H1 (cell line): Measurements from ENCODE around the gene EMX1. TPM values are rescaled to one million over a fixed set of nuclear protein-coding genes. Genes with fewer than 3 reads are reported as not detected.

ENCODE experiments used
- CTCF ChIA-PET: fragments of 300-600 bp; sonication (Branson Sonifier 250); formaldehyde crosslinking; loops from one replicate; lab custom pipeline; 2021; ENCODE audit not compliant: partially characterized antibody; lab: Charles Lee
- POLR2A ChIA-PET: fragments of 300-600 bp; sonication (Branson Sonifier 250); formaldehyde crosslinking; loops from one replicate; lab custom pipeline; 2021; ENCODE audit warnings: inconsistent platforms; ENCODE audit not compliant: partially characterized antibody; lab: Charles Lee
- DNase-seq, 2 experiments: peaks; one replicate each; pipeline versions ENCODE4 v3.0.0 to v3.0.0-alpha.2; 2010 to 2022; ENCODE audit warnings: low spot score in 2 of 2, low read depth in 1 of 2, mixed read lengths in 1 of 2
- FAIRE-seq: peaks from 2 replicates; lab custom pipeline; 2011; peaks lifted over from hg19 to GRCh38; lab: Jason Lieb, UNC
- H2AFZ ChIP-seq: 2 replicates; pipeline ENCODE4 v1.8.1; 2012; ENCODE audit warnings: low read length, inconsistent platforms
- H2AK5ac ChIP-seq: 2 replicates; pipeline ENCODE4 v1.6.1; 2013; ENCODE audit warnings: low read depth, low read length
- H2BK120ac ChIP-seq: replicated peaks from 2 replicates; pipeline ENCODE3; 2013; ENCODE audit warnings: low read depth, low read length, inconsistent platforms
- H2BK12ac ChIP-seq: 2 replicates; pipeline ENCODE4 v1.6.1; 2013; ENCODE audit warnings: low read depth, low read length
- H2BK15ac ChIP-seq: 2 replicates; pipeline ENCODE4 v1.6.1; 2013; ENCODE audit warnings: low read length
- H2BK20ac ChIP-seq: 2 replicates; pipeline ENCODE4 v1.6.1; 2013; ENCODE audit warnings: low read length
- H2BK5ac ChIP-seq: 2 replicates; pipeline ENCODE4 v1.6.1; 2013; ENCODE audit warnings: low read depth, low read length
- H3K14ac ChIP-seq: 2 replicates; pipeline ENCODE4 v1.6.1; 2013; ENCODE audit warnings: inconsistent platforms; ENCODE audit not compliant: insufficient read length
- H3K18ac ChIP-seq: 2 replicates; pipeline ENCODE4 v1.6.1; 2013; ENCODE audit warnings: low read length; ENCODE audit errors: extremely low read depth
- H3K23ac ChIP-seq: 2 replicates; pipeline ENCODE4 v1.6.1; 2013; ENCODE audit warnings: inconsistent platforms; ENCODE audit not compliant: insufficient read length
- H3K23me2 ChIP-seq: 2 replicates; pipeline ENCODE4 v1.6.1; 2013; ENCODE audit warnings: low read depth, low read length
- H3K27ac ChIP-seq: 2 replicates; pipeline ENCODE4 v1.6.1; 2011; ENCODE audit warnings: low read depth, low read length, inconsistent platforms
- H3K27me3 ChIP-seq, 4 experiments: replicated peaks in 1 of 4; 1 replicate in 1 of 4; 2 replicates in 3 of 4; pipeline versions ENCODE4 v1.6.1 to v1.8.1; 2011 to 2013; ENCODE audit warnings: low read length in 3 of 4, mild to moderate bottlenecking in 3 of 4, inconsistent platforms in 2 of 4, mixed read lengths in 2 of 4, moderate library complexity in 1 of 4; ENCODE audit not compliant: control insufficient read depth in 3 of 4, insufficient read depth in 3 of 4; ENCODE audit errors: extremely low read depth in 1 of 4
- H3K36me3 ChIP-seq, 4 experiments: 2 replicates each; pipeline versions ENCODE4 v1.6.1 to v1.8.1; 2011 to 2013; ENCODE audit warnings: mild to moderate bottlenecking in 4 of 4, low read length in 3 of 4, moderate library complexity in 2 of 4, control low read depth in 1 of 4, inconsistent platforms in 1 of 4; ENCODE audit not compliant: insufficient read depth in 4 of 4, control insufficient read depth in 2 of 4
- H3K4ac ChIP-seq: replicated peaks from 2 replicates; pipeline ENCODE3; 2013; ENCODE audit warnings: low read length, low read depth, mixed read lengths, inconsistent platforms; ENCODE audit not compliant: insufficient read length
- H3K4me1 ChIP-seq, 4 experiments: replicated peaks in 1 of 4; 1 replicate in 1 of 4; 2 replicates in 3 of 4; pipeline versions ENCODE4 v1.6.1 to v1.8.1; 2011 to 2013; ENCODE audit warnings: low read length in 3 of 4, inconsistent platforms in 2 of 4, mixed read lengths in 1 of 4; ENCODE audit not compliant: insufficient read depth in 4 of 4, control insufficient read depth in 3 of 4
- H3K4me2 ChIP-seq, 2 experiments: 2 replicates each; pipeline versions ENCODE4 v1.6.1 to v1.8.1; 2011 to 2013; ENCODE audit warnings: low read depth in 2 of 2, low read length in 2 of 2, control low read depth in 1 of 2, inconsistent platforms in 1 of 2, mild to moderate bottlenecking in 1 of 2; ENCODE audit not compliant: insufficient read depth in 1 of 2
- H3K4me3 ChIP-seq, 4 experiments: fragments of 200-600, 300-600 bp in 1 of 4; sonication (generic), shearing (Covaris generic), sonication (Bioruptor Twin) in 1 of 4; 2 replicates each; pipeline versions ENCODE4 v1.5.1 to v1.8.1; 2011 to 2016; ENCODE audit warnings: low read length in 4 of 4, low read depth in 3 of 4, control low read depth in 2 of 4, inconsistent platforms in 2 of 4, mild to moderate bottlenecking in 2 of 4, mixed read lengths in 1 of 4, moderate library complexity in 1 of 4; ENCODE audit not compliant: insufficient read depth in 2 of 4; ENCODE audit errors: extremely low read depth in 1 of 4
- H3K56ac ChIP-seq: replicated peaks from 2 replicates; pipeline ENCODE3; 2013; ENCODE audit warnings: low read depth, mild to moderate bottlenecking, mixed read lengths, low read length, inconsistent platforms; ENCODE audit not compliant: insufficient read length
- H3K79me1 ChIP-seq: 2 replicates; pipeline ENCODE4 v1.6.1; 2013; ENCODE audit warnings: low read depth, low read length, control low read depth
- H3K79me2 ChIP-seq, 2 experiments: 2 replicates each; pipeline versions ENCODE4 v1.6.1 to v1.8.1; 2012 to 2013; ENCODE audit warnings: low read length in 2 of 2, mild to moderate bottlenecking in 2 of 2, inconsistent platforms in 1 of 2; ENCODE audit not compliant: insufficient read depth in 2 of 2, control insufficient read depth in 1 of 2
- H3K9ac ChIP-seq, 4 experiments: replicated peaks in 1 of 4; 1 replicate in 1 of 4; 2 replicates in 3 of 4; pipeline versions ENCODE4 v1.6.1 to v1.8.1; 2011 to 2013; ENCODE audit warnings: low read depth in 3 of 4, low read length in 3 of 4, control low read depth in 2 of 4, mild to moderate bottlenecking in 2 of 4, moderate library complexity in 2 of 4, inconsistent platforms in 1 of 4; ENCODE audit errors: extremely low read depth in 1 of 4
- H3K9me3 ChIP-seq, 2 experiments: 2 replicates each; pipeline versions ENCODE4 v1.6.1 to v1.8.1; 2012 to 2013; ENCODE audit warnings: mild to moderate bottlenecking in 2 of 2, moderate library complexity in 2 of 2, control low read depth in 1 of 2, inconsistent platforms in 1 of 2, low read depth in 1 of 2, low read length in 1 of 2, mixed read lengths in 1 of 2; ENCODE audit not compliant: insufficient read depth in 2 of 2
- H4K20me1 ChIP-seq, 2 experiments: replicated peaks in 1 of 2; 2 replicates each; pipeline versions ENCODE3 to v1.8.1; 2011 to 2013; ENCODE audit warnings: inconsistent platforms in 2 of 2, low read length in 2 of 2, mild to moderate bottlenecking in 1 of 2; ENCODE audit not compliant: insufficient read depth in 2 of 2, control insufficient read depth in 1 of 2
- H4K5ac ChIP-seq: 2 replicates; pipeline ENCODE4 v1.6.1; 2013; ENCODE audit warnings: low read length, low read depth, mixed read lengths, inconsistent platforms; ENCODE audit not compliant: insufficient read length
- H4K8ac ChIP-seq: 2 replicates; pipeline ENCODE4 v1.8.0; 2013; ENCODE audit warnings: mild to moderate bottlenecking, moderate library complexity, low read length, inconsistent platforms; ENCODE audit not compliant: insufficient read depth; ENCODE audit errors: extremely low read depth
- H4K91ac ChIP-seq: replicated peaks from 2 replicates; pipeline ENCODE3; 2013; ENCODE audit warnings: low read length, mixed read lengths, inconsistent platforms; ENCODE audit not compliant: insufficient read length
- BACH1 ChIP-seq: IDR thresholded peaks from 2 replicates; pipeline ENCODE4 v1.6.1; 2012; ENCODE audit warnings: low read length, improper control_type of control experiment
- BRCA1 ChIP-seq: IDR thresholded peaks from 2 replicates; pipeline ENCODE4 v1.6.1; 2012; ENCODE audit warnings: low read depth, low read length, improper control_type of control experiment
- CTBP2 ChIP-seq: IDR thresholded peaks from 2 replicates; pipeline ENCODE4 v1.7.0; 2011; ENCODE audit warnings: borderline replicate concordance, mild to moderate bottlenecking, moderate library complexity, mixed read lengths, low read length; ENCODE audit not compliant: insufficient read depth, insufficient read length
- EZH2 ChIP-seq: fragments of 200-600 bp; sonication (generic); IDR thresholded peaks from 2 replicates; pipeline ENCODE4 v1.7.1; 2012; ENCODE audit warnings: low read depth, mild to moderate bottlenecking, moderate library complexity, low read length, inconsistent platforms; ENCODE audit not compliant: severe bottlenecking
- FOSL1 ChIP-seq: IDR thresholded peaks from 2 replicates; pipeline ENCODE4 v1.6.1; 2011; ENCODE audit warnings: mild to moderate bottlenecking, low read depth, low read length, moderate library complexity; ENCODE audit not compliant: insufficient read depth
- NANOG ChIP-seq: IDR thresholded peaks from 2 replicates; pipeline ENCODE4 v1.6.1; 2011; ENCODE audit warnings: low read length, low read depth, mild to moderate bottlenecking, inconsistent platforms; ENCODE audit not compliant: insufficient read depth, poor library complexity, severe bottlenecking
- RAD21 ChIP-seq, 2 experiments: IDR thresholded peaks in 1 of 2; conservative IDR thresholded peaks in 1 of 2; 2 replicates each; pipeline ENCODE4 v1.6.1; 2011; ENCODE audit warnings: low read depth in 2 of 2, low read length in 2 of 2, improper control_type of control experiment in 1 of 2, inconsistent platforms in 1 of 2, mild to moderate bottlenecking in 1 of 2, moderate library complexity in 1 of 2
- RFX5 ChIP-seq: IDR thresholded peaks from 2 replicates; pipeline ENCODE4 v1.6.1; 2011; ENCODE audit warnings: low read depth, low read length, improper control_type of control experiment, borderline replicate concordance
- RNF2 ChIP-seq: fragments of 200-900, 300-1000 bp; sonication (generic); IDR thresholded peaks from 2 replicates; pipeline ENCODE4 v1.7.1; 2016; ENCODE audit warnings: borderline replicate concordance, low read depth, mild to moderate bottlenecking, antibody characterized with exemption, low read length; ENCODE audit not compliant: poor library complexity, severe bottlenecking; ENCODE audit errors: missing control alignments
- SAP30 ChIP-seq: fragments of 300-600 bp; sonication (generic); IDR thresholded peaks from 2 replicates; pipeline ENCODE4 v1.7.1; 2012; ENCODE audit warnings: low read length, moderate library complexity, mild to moderate bottlenecking, inconsistent platforms; ENCODE audit not compliant: insufficient read depth, insufficient replicate concordance
- WGBS, 2 experiments: shearing (Covaris generic) in 1 of 2; methylation state at CpG; one replicate each; pipeline versions ENCODE4 v1.1.6 to v1.1.7; 2013 to 2015; ENCODE audit warnings: low lambda C conversion rate in 2 of 2, mixed read lengths in 2 of 2, inconsistent platforms in 1 of 2, low coverage in 1 of 2, missing lambda C conversion rate in 1 of 2; ENCODE audit not compliant: insufficient replicate concordance in 2 of 2, insufficient coverage in 1 of 2, insufficient read length in 1 of 2; ENCODE audit errors: extremely low coverage in 1 of 2, missing lambda C conversion rate in 1 of 2; 5-methylcytosine and 5-hydroxymethylcytosine counted together
- polyA plus RNA-seq, 7 experiments: library from polyadenylated mRNA; depleted of rRNA in 3 of 7; stranded (reverse) in 5 of 7; unstranded in 2 of 7; fragments of >200 nt in 5 of 7; fragments of 200-250 nt in 2 of 7; gene quantifications; 1 replicate in 5 of 7; 2 replicates in 1 of 7; 4 replicates in 1 of 7; pipeline versions ENCODE4 v1.2.1 to v1.2.3, GENCODE V29; 2011 to 2013; ENCODE audit warnings: missing spikeins in 2 of 7, mixed read lengths in 2 of 7
- total RNA-seq: library from RNA; stranded (reverse); fragmentation: NEBNext Ultra II Directional; extraction: Animal tissue kit (Norgen Biotek cat#: 25700); gene quantifications from 2 replicates; pipeline ENCODE4 v1.2.1, GENCODE V29; 2021
- TF ChIP-seq, protein P1 (sequence below): IDR thresholded peaks from 2 replicates; pipeline ENCODE4 v1.6.1; 2011; ENCODE audit warnings: low read length, improper control_type of control experiment

EMX1 gene
- total and polyA plus RNA-seq, 2 of the 8 experiments (the other 6 are each of a cell fraction or from before 2014, with no cell fraction given) = 2.4 to 4.9 TPM

GRCh38 chr2:72982219-72982618 is 64.9 kb downstream of the EMX1 start:
- H3K56ac ChIP-seq = no peak overlapping the region
- no peak overlapping the region for H2BK20ac ChIP-seq
- H2BK5ac ChIP-seq = no peak overlapping the region
- H2BK12ac ChIP-seq = no peak overlapping the region
- H3K36me3 ChIP-seq = 0 out of 8 replicates have a peak, but pooled peaks cover 0 to 2% (median 0%) of the 10 kb centered on the region in 4 experiments
- 0 out of 7 replicates have a peak, but pooled peaks cover 0 to 2% (median 0%) of the 10 kb centered on the region in 4 experiments for H3K27me3 ChIP-seq
- no peaks in the 10 kb centered on the region for H3K23me2 ChIP-seq
- H3K79me1 ChIP-seq = no peaks in the 10 kb centered on the region
- no peak overlapping the region for H3K14ac ChIP-seq
- H3K18ac ChIP-seq = no peak overlapping the region
- H3K23ac ChIP-seq = no peak overlapping the region
- no peak overlapping the region for H4K8ac ChIP-seq
- ChIA-PET CTCF (interaction anchor here (1.0 to 7.4 kb wide), 5 partner anchors 7 to 89 kb away, joined by 3 to 60 read pairs (median 3); no protein-coding TSS in a partner anchor), POLR2A (no interaction called here)
- H2AK5ac ChIP-seq = no peak overlapping the region
- peak overlapping the region; percentile 21 for H3K4ac ChIP-seq
- H3K27ac ChIP-seq = no peak overlapping the region
- no peak overlapping the region for H3K9ac ChIP-seq
- no peak overlapping the region for H2AFZ ChIP-seq
- no peak overlapping the region for H3K4me2 ChIP-seq
- WGBS, 2 experiments = 89% methylated on average over 2 of the region's 2 CpGs; no CpG with 5 or more reads in 1 of the 2 experiments
- H3K4me1 ChIP-seq = peaks cover 0 to 4% (median 0%) of the 10 kb centered on the region in 4 experiments; a peak in 3 of 7 replicates
- no peak overlapping the region for H2BK120ac ChIP-seq
- H3K9me3 ChIP-seq = no peaks in the 10 kb centered on the region
- no peak overlapping the region for H4K91ac ChIP-seq
- no peak overlapping the region for H2BK15ac ChIP-seq
- DNase-seq (no peak), FAIRE-seq (no peak)
- H4K20me1 ChIP-seq = peaks cover 0 to 4% of the 10 kb centered on the region in 2 experiments
- H4K5ac ChIP-seq = no peak overlapping the region
- no peaks in the 10 kb centered on the region for H3K79me2 ChIP-seq
- H3K4me3 ChIP-seq = no peak overlapping the region
- TF ChIP-seq RFX5 (no peak), EZH2 (no peak), BRCA1 (no peak), SAP30 (no peak), RAD21 (IDR thresholded peaks at IDR 0.05 in 1 of 2, conservative IDR thresholded peaks at IDR 0.05 in 1 of 2; ENCODE audit: low read depth in 2 of 2, low read length in 2 of 2) (no peak), RNF2 (no peak), FOSL1 (no peak), NANOG (no peak), BACH1 (no peak), CTBP2 (no peak)
- TF ChIP-seq, protein P1, sequence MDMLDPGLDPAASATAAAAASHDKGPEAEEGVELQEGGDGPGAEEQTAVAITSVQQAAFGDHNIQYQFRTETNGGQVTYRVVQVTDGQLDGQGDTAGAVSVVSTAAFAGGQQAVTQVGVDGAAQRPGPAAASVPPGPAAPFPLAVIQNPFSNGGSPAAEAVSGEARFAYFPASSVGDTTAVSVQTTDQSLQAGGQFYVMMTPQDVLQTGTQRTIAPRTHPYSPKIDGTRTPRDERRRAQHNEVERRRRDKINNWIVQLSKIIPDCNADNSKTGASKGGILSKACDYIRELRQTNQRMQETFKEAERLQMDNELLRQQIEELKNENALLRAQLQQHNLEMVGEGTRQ = no peak
